IMR-90 (cell line): Measurements from ENCODE around the gene BACE1. TPM values are rescaled to one million over a fixed set of nuclear protein-coding genes. Genes with fewer than 3 reads are reported as not detected.

Experiments used
- ATAC-seq: fragments of 200-7000 bp; cut with Tn5 transposase; 2 replicates; pipeline ENCODE4 v1.9.1; 2020; ENCODE audit warnings: low read depth, mild to moderate bottlenecking, moderate library complexity
- BruUV-seq: library from RNA; stranded (reverse); fragments of 400-500 nt; replicated peaks from 2 replicates; lab custom pipeline; 2021; lab: Mats Ljungman, UMichigan
- CTCF ChIA-PET: fragments of 300-600 bp; formaldehyde crosslinking; extraction: SDS; loops from one replicate; lab custom pipeline; 2021; ENCODE audit warnings: antibody characterized with exemption; lab: Yijun Ruan, JAX
- POLR2A ChIA-PET: fragments of 300-600 bp; sonication (Branson Sonifier 250); formaldehyde crosslinking; loops from one replicate; lab custom pipeline; 2022; ENCODE audit warnings: antibody characterized with exemption; ENCODE audit not compliant: unreplicated experiment; lab: Charles Lee
- DNase-seq: peaks from one replicate; pipeline ENCODE4 v3.0.0; 2013
- H2AFZ ChIP-seq: replicated peaks from 2 replicates; pipeline ENCODE3; 2013; ENCODE audit warnings: low read length, mild to moderate bottlenecking; ENCODE audit not compliant: poor library complexity
- H2AK5ac ChIP-seq: 2 replicates; pipeline ENCODE4 v1.6.1; 2013; ENCODE audit warnings: low read depth, low read length, inconsistent platforms
- H2AK9ac ChIP-seq: replicated peaks from 2 replicates; pipeline ENCODE3; 2013; ENCODE audit warnings: mild to moderate bottlenecking, low read depth, low read length, moderate library complexity; ENCODE audit not compliant: poor library complexity
- H2BK120ac ChIP-seq: 2 replicates; pipeline ENCODE4 v1.6.1; 2013; ENCODE audit warnings: low read depth, low read length, inconsistent platforms
- H2BK15ac ChIP-seq: 3 replicates; pipeline ENCODE4 v1.6.1; 2013; ENCODE audit warnings: low read depth, low read length, inconsistent platforms
- H2BK20ac ChIP-seq: 2 replicates; pipeline ENCODE4 v1.6.1; 2013; ENCODE audit warnings: low read depth, mild to moderate bottlenecking, inconsistent platforms, low read length, moderate library complexity
- H2BK5ac ChIP-seq: 2 replicates; pipeline ENCODE4 v1.6.1; 2013; ENCODE audit warnings: mild to moderate bottlenecking, low read depth, low read length, inconsistent platforms; ENCODE audit not compliant: poor library complexity, severe bottlenecking
- H3K14ac ChIP-seq: replicated peaks from 2 replicates; pipeline ENCODE4 v1.6.1; 2013; ENCODE audit warnings: low read depth, low read length, inconsistent platforms
- H3K18ac ChIP-seq: 2 replicates; pipeline ENCODE4 v1.6.1; 2013; ENCODE audit warnings: low read depth, low read length, control low read depth
- H3K23ac ChIP-seq: 2 replicates; pipeline ENCODE4 v1.6.1; 2013; ENCODE audit warnings: low read depth, low read length, inconsistent platforms
- H3K27ac ChIP-seq: 2 replicates; pipeline ENCODE4 v1.5.1; 2013; ENCODE audit warnings: mild to moderate bottlenecking, control low read depth, low read length; ENCODE audit not compliant: insufficient read depth
- H3K27me3 ChIP-seq: 2 replicates; pipeline ENCODE4 v1.6.1; 2013; ENCODE audit warnings: low read length; ENCODE audit not compliant: control insufficient read depth, insufficient read depth
- H3K36me3 ChIP-seq: 2 replicates; pipeline ENCODE4 v1.6.1; 2013; ENCODE audit warnings: low read length, mixed read lengths; ENCODE audit not compliant: control insufficient read depth, insufficient read depth
- H3K4ac ChIP-seq: 2 replicates; pipeline ENCODE4 v1.6.1; 2013; ENCODE audit warnings: low read depth, low read length, inconsistent platforms
- H3K4me1 ChIP-seq: 2 replicates; pipeline ENCODE4 v1.6.1; 2013; ENCODE audit warnings: low read length, mixed read lengths; ENCODE audit not compliant: control insufficient read depth, insufficient read depth
- H3K4me2 ChIP-seq: 2 replicates; pipeline ENCODE4 v1.6.1; 2013; ENCODE audit warnings: low read depth, mild to moderate bottlenecking, control low read depth, low read length, moderate library complexity
- H3K4me3 ChIP-seq: 2 replicates; pipeline ENCODE4 v1.5.1; 2013; ENCODE audit warnings: low read depth, mild to moderate bottlenecking, control low read depth, low read length, moderate library complexity; ENCODE audit not compliant: insufficient read depth
- H3K56ac ChIP-seq: 2 replicates; pipeline ENCODE4 v1.6.1; 2013; ENCODE audit warnings: low read length, inconsistent platforms; ENCODE audit not compliant: insufficient read depth; ENCODE audit errors: extremely low read depth
- H3K79me1 ChIP-seq, 2 experiments: 2 replicates each; pipeline ENCODE4 v1.6.1; 2013; ENCODE audit warnings: low read length in 2 of 2, inconsistent platforms in 1 of 2, low read depth in 1 of 2
- H3K9ac ChIP-seq: 2 replicates; pipeline ENCODE4 v1.6.1; 2013; ENCODE audit warnings: low read depth, low read length, control low read depth
- H3K9me1 ChIP-seq: 2 replicates; pipeline ENCODE4 v1.6.1; 2013; ENCODE audit warnings: low read length, inconsistent platforms; ENCODE audit not compliant: insufficient read depth
- H3K9me3 ChIP-seq: 2 replicates; pipeline ENCODE4 v1.6.1; 2013; ENCODE audit warnings: low read length; ENCODE audit not compliant: control insufficient read depth, insufficient read depth
- H4K20me1 ChIP-seq: 2 replicates; pipeline ENCODE4 v1.6.1; 2013; ENCODE audit warnings: low read length, inconsistent platforms; ENCODE audit not compliant: insufficient read depth
- H4K5ac ChIP-seq: 2 replicates; pipeline ENCODE4 v1.6.1; 2013; ENCODE audit warnings: mild to moderate bottlenecking, low read depth, low read length, control low read depth
- H4K8ac ChIP-seq, 2 experiments: 2 replicates each; pipeline ENCODE4 v1.6.1; 2013; ENCODE audit warnings: low read depth in 2 of 2, low read length in 2 of 2, control low read depth in 1 of 2, inconsistent platforms in 1 of 2
- H4K91ac ChIP-seq: 2 replicates; pipeline ENCODE4 v1.6.1; 2013; ENCODE audit warnings: low read depth, low read length, inconsistent platforms; ENCODE audit not compliant: insufficient read depth
- BHLHE40 ChIP-seq: fragments of 150-350 bp; IDR thresholded peaks from 2 replicates; pipeline ENCODE4 v1.6.1; 2016; ENCODE audit warnings: mild to moderate bottlenecking, low read depth, low read length
- CEBPB ChIP-seq: IDR thresholded peaks from 2 replicates; pipeline ENCODE4 v1.6.1; 2012; ENCODE audit warnings: low read depth, low read length, improper control_type of control experiment
- CHD1 ChIP-seq: IDR thresholded peaks from 2 replicates; pipeline ENCODE4 v1.6.1; 2012; ENCODE audit warnings: low read depth, low read length, improper control_type of control experiment
- FOS ChIP-seq: fragments of 150-350 bp; IDR thresholded peaks from 2 replicates; pipeline ENCODE4 v1.6.1; 2016; ENCODE audit warnings: low read depth, low read length
- MAFK ChIP-seq: IDR thresholded peaks from 2 replicates; pipeline ENCODE4 v1.6.1; 2012; ENCODE audit warnings: low read depth, low read length, improper control_type of control experiment
- MAZ ChIP-seq: IDR thresholded peaks from 2 replicates; pipeline ENCODE4 v1.6.1; 2012; ENCODE audit warnings: low read depth, mild to moderate bottlenecking, low read length, improper control_type of control experiment, moderate library complexity, borderline replicate concordance
- NFE2L2 ChIP-seq: fragments of 150-350 bp; IDR thresholded peaks from 2 replicates; pipeline ENCODE4 v1.6.1; 2016; ENCODE audit warnings: low read depth, mild to moderate bottlenecking, low read length
- POLR2A ChIP-seq: IDR thresholded peaks from 2 replicates; pipeline ENCODE4 v1.6.1; 2012; ENCODE audit warnings: mild to moderate bottlenecking, low read depth, low read length
- RAD21 ChIP-seq: IDR thresholded peaks from 2 replicates; pipeline ENCODE4 v1.6.1; 2012; ENCODE audit warnings: low read length, improper control_type of control experiment
- RCOR1 ChIP-seq: IDR thresholded peaks from 2 replicates; pipeline ENCODE4 v1.6.1; 2012; ENCODE audit warnings: mild to moderate bottlenecking, low read length, improper control_type of control experiment; ENCODE audit not compliant: insufficient replicate concordance
- SMC3 ChIP-seq: fragments of 150-350 bp; IDR thresholded peaks from 2 replicates; pipeline ENCODE4 v1.6.1; 2016; ENCODE audit warnings: low read depth, mild to moderate bottlenecking, antibody characterized with exemption, low read length, moderate library complexity
- WGBS, 2 experiments: methylation state at CpG; one replicate each; pipeline versions ENCODE4 v1.1.5 to v1.1.7; 2013; ENCODE audit warnings: missing lambda C conversion rate in 2 of 2; ENCODE audit not compliant: insufficient read length in 1 of 2; ENCODE audit errors: extremely low coverage in 2 of 2; 5-methylcytosine and 5-hydroxymethylcytosine counted together
- dilution Hi-C: fragments of 300-500 bp; cut with HindIII; formaldehyde crosslinking; loops from one replicate; pipeline ENCODE4 v1.14.3; 2018; ENCODE audit warnings: low sequenced_read_pairs; ENCODE audit not compliant: unreplicated experiment
- in situ Hi-C: fragments of 300-500 bp; cut with MboI; formaldehyde crosslinking; loops from 3 replicates; pipeline ENCODE4 v1.14.3; 2019; ENCODE audit warnings: low sequenced_read_pairs, inconsistent platforms, mixed read lengths
- intact Hi-C: fragments of 100-400 bp; cut with micrococcal nuclease; formaldehyde crosslinking; loops from 2 replicates; pipeline ENCODE4 v1.10.0; 2022
- polyA plus RNA-seq, 3 experiments: library from polyadenylated mRNA; depleted of rRNA; stranded (reverse); fragments of >200 nt; gene quantifications; 2 replicates each; pipeline ENCODE4 v1.2.3, GENCODE V29; 2012; ENCODE audit warnings: low replicate concordance in 1 of 3
- total RNA-seq: library from RNA; depleted of rRNA; stranded (reverse); fragments of >200 nt; gene quantifications from 2 replicates; pipeline ENCODE4 v1.2.3, GENCODE V29; 2012
- TF ChIP-seq, protein P1 (sequence below): fragments of 150-350 bp; IDR thresholded peaks from 2 replicates; pipeline ENCODE4 v1.6.1; 2016; ENCODE audit warnings: low read depth, mild to moderate bottlenecking, low read length, moderate library complexity, borderline replicate concordance
- TF ChIP-seq, protein P2 (sequence below): fragments of 150-350 bp; IDR thresholded peaks from 2 replicates; pipeline ENCODE4 v1.6.1; 2017; ENCODE audit warnings: mild to moderate bottlenecking, antibody characterized with exemption, low read length, low read depth
- TF ChIP-seq, protein P3 (sequence below): conservative IDR thresholded peaks from 2 replicates; pipeline ENCODE4 v1.5.1; 2012; ENCODE audit warnings: mild to moderate bottlenecking, low read depth, low read length, improper control_type of control experiment

Gene BACE1
- total and polyA plus RNA-seq, 2 of the 4 experiments (the other 2 are of a cell fraction) = 27.6 to 50.6 TPM

DNA sequence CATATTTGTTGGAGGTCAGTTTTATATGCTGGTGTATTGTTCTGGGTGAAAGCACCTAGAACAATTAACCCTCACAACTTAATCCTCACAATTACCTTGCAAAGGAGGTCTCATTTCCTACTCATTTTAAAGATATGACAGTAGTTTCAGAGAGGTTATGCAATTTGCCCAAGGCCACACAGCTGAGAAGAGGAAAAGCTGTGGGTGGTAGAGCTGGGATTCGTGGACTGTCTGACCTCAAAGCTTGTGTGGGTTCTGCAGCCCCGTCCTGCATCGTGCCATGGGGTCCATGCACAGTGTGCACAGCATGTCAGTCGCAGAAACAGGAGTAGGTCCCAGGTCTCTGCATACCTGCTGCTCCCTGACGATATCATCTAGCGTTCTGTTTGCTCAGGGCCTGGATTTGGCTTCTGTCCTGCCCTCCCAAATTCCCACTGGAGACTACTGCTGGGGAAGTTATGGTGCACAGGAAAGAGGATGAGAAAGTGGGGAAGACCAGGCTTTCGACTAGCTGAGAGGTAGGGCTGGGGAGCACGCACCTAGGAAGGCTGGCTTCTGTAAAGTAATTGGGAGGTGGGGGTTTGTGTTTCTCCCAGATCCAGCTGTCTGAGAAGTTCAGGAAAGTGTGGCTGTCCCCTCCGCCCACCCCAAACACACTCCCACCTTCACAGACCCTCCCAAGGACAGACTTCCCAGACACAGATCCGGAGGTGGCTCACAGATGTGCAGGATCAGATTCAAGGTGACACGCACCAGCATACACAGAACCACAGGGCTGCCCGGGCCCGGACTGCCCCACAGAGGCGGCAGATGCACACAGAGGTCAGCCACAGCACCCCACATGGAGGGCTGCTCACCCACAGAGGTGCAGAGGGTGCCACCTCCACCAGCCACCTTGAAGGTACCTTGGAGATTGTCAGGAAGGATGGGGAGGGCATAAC, 2.0 kb downstream of the BACE1 start:
- Histone ChIP-seq H3K9ac (peak overlapping the region; percentile 65), H3K4me1 (peaks cover 9% of the 10 kb centered on the region), H3K79me1 (peaks cover 29 to 53% of the 10 kb centered on the region in 2 experiments), H4K5ac (no peak overlapping the region), H3K9me3 (no peaks in the 10 kb centered on the region), H2BK5ac (no peak overlapping the region), H3K23ac (peak overlapping the region; percentile 88), H2AK5ac (peak overlapping the region; percentile 87), H2BK120ac (no peak overlapping the region; the same call in 1 of the 2 replicates), H4K91ac (0 out of 2 replicates have a peak overlapping the region, but pooled peaks have one; percentile 40), H3K14ac (peak overlapping the region; percentile 68), H2BK20ac (no peak overlapping the region), H2BK15ac (no peak overlapping the region; the same call in 2 of the 3 replicates), H3K4ac (peak overlapping the region; percentile 69), H3K56ac (0 out of 2 replicates have a peak overlapping the region, but pooled peaks have one; percentile 12), H3K9me1 (peaks cover 9% of the 10 kb centered on the region; the same call in 1 of the 2 replicates), H3K27ac (no peak overlapping the region), H2AK9ac (peak overlapping the region; percentile 91), H3K36me3 (no peaks in the 10 kb centered on the region), H3K18ac (no peak overlapping the region), H4K20me1 (peaks cover 15% of the 10 kb centered on the region), H3K27me3 (no peaks in the 10 kb centered on the region), H3K4me2 (peak overlapping the region; percentile 99), H4K8ac (peak overlapping the region; percentile 42 to 49; a peak in 2 of 4 replicates), H3K4me3 (peak overlapping the region; percentile 56), H2AFZ (peak overlapping the region; percentile 91)
- 83% methylated on average over 5 of the region's 14 CpGs; no CpG with 5 or more reads in 1 of the 2 experiments for WGBS, 2 experiments
- ChIA-PET POLR2A (no interaction called here), CTCF (no interaction called here)
- no TSS peak for BruUV-seq
- dilution Hi-C loops (no loop called here), intact Hi-C loops (no loop called here), in situ Hi-C loops (no loop called here)
- ATAC-seq = no peak
- DNase-seq = no peak
- no peak for TF ChIP-seq MAZ
- TF ChIP-seq BHLHE40 = no peak
- no peak for TF ChIP-seq POLR2A
- no peak for TF ChIP-seq NFE2L2
- TF ChIP-seq RAD21 = no peak
- TF ChIP-seq, protein P1, sequence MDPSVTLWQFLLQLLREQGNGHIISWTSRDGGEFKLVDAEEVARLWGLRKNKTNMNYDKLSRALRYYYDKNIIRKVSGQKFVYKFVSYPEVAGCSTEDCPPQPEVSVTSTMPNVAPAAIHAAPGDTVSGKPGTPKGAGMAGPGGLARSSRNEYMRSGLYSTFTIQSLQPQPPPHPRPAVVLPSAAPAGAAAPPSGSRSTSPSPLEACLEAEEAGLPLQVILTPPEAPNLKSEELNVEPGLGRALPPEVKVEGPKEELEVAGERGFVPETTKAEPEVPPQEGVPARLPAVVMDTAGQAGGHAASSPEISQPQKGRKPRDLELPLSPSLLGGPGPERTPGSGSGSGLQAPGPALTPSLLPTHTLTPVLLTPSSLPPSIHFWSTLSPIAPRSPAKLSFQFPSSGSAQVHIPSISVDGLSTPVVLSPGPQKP = no peak
- TF ChIP-seq CEBPB = no peak
- no peak for TF ChIP-seq MAFK
- no peak for TF ChIP-seq FOS
- TF ChIP-seq, protein P2, sequence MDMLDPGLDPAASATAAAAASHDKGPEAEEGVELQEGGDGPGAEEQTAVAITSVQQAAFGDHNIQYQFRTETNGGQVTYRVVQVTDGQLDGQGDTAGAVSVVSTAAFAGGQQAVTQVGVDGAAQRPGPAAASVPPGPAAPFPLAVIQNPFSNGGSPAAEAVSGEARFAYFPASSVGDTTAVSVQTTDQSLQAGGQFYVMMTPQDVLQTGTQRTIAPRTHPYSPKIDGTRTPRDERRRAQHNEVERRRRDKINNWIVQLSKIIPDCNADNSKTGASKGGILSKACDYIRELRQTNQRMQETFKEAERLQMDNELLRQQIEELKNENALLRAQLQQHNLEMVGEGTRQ = no peak
- no peak for TF ChIP-seq RCOR1
- TF ChIP-seq, protein P3, sequence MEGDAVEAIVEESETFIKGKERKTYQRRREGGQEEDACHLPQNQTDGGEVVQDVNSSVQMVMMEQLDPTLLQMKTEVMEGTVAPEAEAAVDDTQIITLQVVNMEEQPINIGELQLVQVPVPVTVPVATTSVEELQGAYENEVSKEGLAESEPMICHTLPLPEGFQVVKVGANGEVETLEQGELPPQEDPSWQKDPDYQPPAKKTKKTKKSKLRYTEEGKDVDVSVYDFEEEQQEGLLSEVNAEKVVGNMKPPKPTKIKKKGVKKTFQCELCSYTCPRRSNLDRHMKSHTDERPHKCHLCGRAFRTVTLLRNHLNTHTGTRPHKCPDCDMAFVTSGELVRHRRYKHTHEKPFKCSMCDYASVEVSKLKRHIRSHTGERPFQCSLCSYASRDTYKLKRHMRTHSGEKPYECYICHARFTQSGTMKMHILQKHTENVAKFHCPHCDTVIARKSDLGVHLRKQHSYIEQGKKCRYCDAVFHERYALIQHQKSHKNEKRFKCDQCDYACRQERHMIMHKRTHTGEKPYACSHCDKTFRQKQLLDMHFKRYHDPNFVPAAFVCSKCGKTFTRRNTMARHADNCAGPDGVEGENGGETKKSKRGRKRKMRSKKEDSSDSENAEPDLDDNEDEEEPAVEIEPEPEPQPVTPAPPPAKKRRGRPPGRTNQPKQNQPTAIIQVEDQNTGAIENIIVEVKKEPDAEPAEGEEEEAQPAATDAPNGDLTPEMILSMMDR = no peak
- no peak for TF ChIP-seq SMC3
- TF ChIP-seq CHD1 = no peak
